WTC11 (cell line): ENCODE data around the gene TMEM178A. TPM values are rescaled to one million over a fixed set of nuclear protein-coding genes. Genes with fewer than 3 reads are reported as not detected.

Source experiments
- ATAC-seq: fragments of 200-7000 bp; cut with Tn5 transposase; 2 replicates; pipeline ENCODE4 v1.10.0; 2021; ENCODE audit warnings: mild to moderate bottlenecking, moderate library complexity
- CTCF ChIA-PET: fragments of 300-600 bp; sonication (Branson Sonifier 250); formaldehyde crosslinking; loops from one replicate; lab custom pipeline; 2021; ENCODE audit warnings: antibody characterized with exemption; lab: Charles Lee
- POLR2A ChIA-PET: fragments of 350-600 bp; sonication (Branson Sonifier 250); formaldehyde crosslinking; loops from one replicate; lab custom pipeline; 2021; ENCODE audit warnings: antibody characterized with exemption; lab: Charles Lee
- DNase-seq: peaks from one replicate; pipeline ENCODE4 v3.0.0; 2021; ENCODE audit warnings: low spot score
- H3K27ac Mint-ChIP-seq: 2 replicates; pipeline ENCODE4 v1.8.0; 2021; ENCODE audit warnings: mixed read lengths
- H3K27me3 Mint-ChIP-seq: 2 replicates; pipeline ENCODE4 v1.8.0; 2021; ENCODE audit warnings: low read depth, mild to moderate bottlenecking, moderate library complexity, mixed read lengths
- H3K36me3 Mint-ChIP-seq: 2 replicates; pipeline ENCODE4 v1.8.0; 2021; ENCODE audit warnings: mixed read lengths
- H3K4me1 Mint-ChIP-seq: 2 replicates; pipeline ENCODE4 v1.8.0; 2022; ENCODE audit warnings: mixed read lengths
- H3K4me3 Mint-ChIP-seq: 2 replicates; pipeline ENCODE4 v1.8.0; 2021; ENCODE audit warnings: mild to moderate bottlenecking, moderate library complexity, mixed read lengths
- H3K9me3 Mint-ChIP-seq: 2 replicates; pipeline ENCODE4 v1.8.0; 2021; ENCODE audit warnings: mixed read lengths
- ATF3 ChIP-seq: sonication (generic); formaldehyde crosslinking; conservative IDR thresholded peaks from 2 replicates; pipeline ENCODE4 v1.8.1; 2022; ENCODE audit warnings: mild to moderate bottlenecking, missing genetic modification reagents
- FOXK1 ChIP-seq: sonication (generic); formaldehyde crosslinking; IDR thresholded peaks from 2 replicates; pipeline ENCODE4 v1.8.0; 2022; ENCODE audit warnings: mild to moderate bottlenecking, moderate library complexity, missing genetic modification reagents
- FOXP1 ChIP-seq: sonication (generic); formaldehyde crosslinking; IDR thresholded peaks from 2 replicates; pipeline ENCODE4 v1.8.0; 2022; ENCODE audit warnings: missing genetic modification reagents, mild to moderate bottlenecking, moderate library complexity, borderline replicate concordance
- HMGA2 ChIP-seq: fragments of 250-450 bp; sonication (Bioruptor Pico); IDR thresholded peaks from 2 replicates; pipeline ENCODE4 v1.4.0; 2021; ENCODE audit warnings: mild to moderate bottlenecking, moderate library complexity
- MXD4 ChIP-seq: fragments of 250-450 bp; sonication (Bioruptor Pico); IDR thresholded peaks from 2 replicates; pipeline ENCODE4 v1.8.0; 2021; ENCODE audit warnings: mild to moderate bottlenecking, moderate library complexity, borderline replicate concordance
- NFYB ChIP-seq: sonication (generic); formaldehyde crosslinking; conservative IDR thresholded peaks from 2 replicates; pipeline ENCODE4 v1.8.0; 2022; ENCODE audit warnings: low read depth, missing genetic modification reagents
- NR1H2 ChIP-seq: sonication (generic); formaldehyde crosslinking; IDR thresholded peaks from 2 replicates; pipeline ENCODE4 v1.9.0; 2021; ENCODE audit warnings: mild to moderate bottlenecking, moderate library complexity, missing genetic modification reagents
- RORB ChIP-seq: fragments of 250-450 bp; sonication (Bioruptor Pico); IDR thresholded peaks from 2 replicates; pipeline ENCODE4 v1.9.0; 2021; ENCODE audit warnings: mild to moderate bottlenecking
- USF1 ChIP-seq: sonication (generic); formaldehyde crosslinking; IDR thresholded peaks from 2 replicates; pipeline ENCODE4 v1.8.0; 2022; ENCODE audit warnings: mild to moderate bottlenecking, missing genetic modification reagents
- ZBTB43 ChIP-seq: sonication (generic); formaldehyde crosslinking; IDR thresholded peaks from 2 replicates; pipeline ENCODE4 v1.8.1; 2023; ENCODE audit warnings: mild to moderate bottlenecking, missing genetic modification reagents
- ZNF232 ChIP-seq: sonication (generic); formaldehyde crosslinking; IDR thresholded peaks from 2 replicates; pipeline ENCODE4 v1.8.0; 2022; ENCODE audit warnings: mild to moderate bottlenecking, missing genetic modification reagents
- ZNF281 ChIP-seq: sonication (generic); formaldehyde crosslinking; IDR thresholded peaks from 2 replicates; pipeline ENCODE4 v1.8.0; 2023; ENCODE audit warnings: mild to moderate bottlenecking, missing genetic modification reagents
- total RNA-seq: library from RNA; stranded (reverse); gene quantifications from 3 replicates; pipeline ENCODE4 v1.2.3, GENCODE V29; 2021
- TF ChIP-seq, protein P1 (sequence below): sonication (generic); formaldehyde crosslinking; conservative IDR thresholded peaks from 2 replicates; pipeline ENCODE4 v1.8.1; 2023; ENCODE audit warnings: mild to moderate bottlenecking, low read depth, missing genetic modification reagents, moderate library complexity
- TF ChIP-seq, protein P2 (sequence below): sonication (generic); formaldehyde crosslinking; IDR thresholded peaks from 2 replicates; pipeline ENCODE4 v1.8.1; 2023; ENCODE audit warnings: mild to moderate bottlenecking, missing genetic modification reagents, moderate library complexity
- TF ChIP-seq, protein P3 (sequence below): sonication (generic); formaldehyde crosslinking; IDR thresholded peaks from 2 replicates; pipeline ENCODE4 v1.8.1; 2023; ENCODE audit warnings: mild to moderate bottlenecking, missing genetic modification reagents, moderate library complexity

The TMEM178A gene
- total RNA-seq, 1 experiment from 2014 or later: 14.5 TPM

DNA sequence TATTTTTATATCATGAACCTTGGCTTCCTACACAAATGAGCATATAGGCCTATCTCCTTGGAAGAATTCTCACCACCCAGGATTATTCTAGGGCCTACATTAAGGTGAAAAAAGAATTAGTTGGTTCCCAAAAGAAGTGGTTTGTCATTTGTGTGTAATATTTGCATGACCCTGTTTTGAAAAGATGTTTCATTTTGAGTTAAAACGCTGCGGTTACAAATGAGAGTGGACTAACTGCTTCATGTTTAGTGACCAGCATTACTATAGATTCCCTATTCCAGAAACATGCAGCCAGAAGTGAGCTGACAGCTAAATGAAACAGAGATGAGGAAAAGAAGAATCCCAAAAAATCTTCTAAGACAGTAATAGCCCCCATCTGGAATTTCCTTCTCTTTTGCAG lies 44.1 kb upstream of the TMEM178A start (continued):
- TF ChIP-seq HMGA2: no peak
- no peak for TF ChIP-seq NR1H2 (CRISPR knock-in tag)

DNA sequence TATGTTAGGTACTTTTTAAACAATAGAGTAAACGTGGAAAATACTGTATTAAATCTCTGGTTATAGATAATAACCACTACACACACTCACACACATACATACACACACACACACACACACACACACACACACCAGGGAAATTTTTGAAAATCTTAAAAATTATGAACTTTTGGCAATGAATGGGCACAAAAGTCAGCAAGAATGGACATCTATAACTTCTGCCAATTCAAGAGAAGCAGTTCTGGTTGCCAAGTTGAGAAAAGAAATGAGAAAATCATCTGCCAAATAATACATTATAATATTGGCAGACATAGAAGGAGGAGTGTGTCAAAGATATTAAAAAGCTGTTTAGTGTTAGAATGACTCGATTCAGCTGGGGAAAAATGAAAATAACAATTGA lies 42.9 kb upstream of the TMEM178A start:
- H3K9me3 Mint-ChIP-seq: peaks cover 6% of the 10 kb centered on the region; the same call in 1 of the 2 replicates
- DNase-seq (no peak), ATAC-seq (no peak)
- H3K27me3 Mint-ChIP-seq: no peaks in the 10 kb centered on the region
- no peak overlapping the region for H3K27ac Mint-ChIP-seq
- no peak overlapping the region for H3K4me3 Mint-ChIP-seq
- peaks cover 13% of the 10 kb centered on the region for H3K4me1 Mint-ChIP-seq
- 0 out of 2 replicates have a peak, but pooled peaks cover 5% of the 10 kb centered on the region for H3K36me3 Mint-ChIP-seq
- ChIA-PET CTCF (no interaction called here), POLR2A (no interaction called here)
- TF ChIP-seq FOXK1 (CRISPR knock-in tag) (no peak), RORB (CRISPR knock-in tag) (no peak), MXD4 (CRISPR knock-in tag) (no peak), FOXP1 (CRISPR knock-in tag) (no peak), NFYB (CRISPR knock-in tag) (no peak), ZBTB43 (CRISPR knock-in tag) (no peak), ATF3 (CRISPR knock-in tag) (no peak), ZNF232 (CRISPR knock-in tag) (no peak), ZNF281 (no peak), USF1 (CRISPR knock-in tag) (no peak)
- TF ChIP-seq, protein P1, sequence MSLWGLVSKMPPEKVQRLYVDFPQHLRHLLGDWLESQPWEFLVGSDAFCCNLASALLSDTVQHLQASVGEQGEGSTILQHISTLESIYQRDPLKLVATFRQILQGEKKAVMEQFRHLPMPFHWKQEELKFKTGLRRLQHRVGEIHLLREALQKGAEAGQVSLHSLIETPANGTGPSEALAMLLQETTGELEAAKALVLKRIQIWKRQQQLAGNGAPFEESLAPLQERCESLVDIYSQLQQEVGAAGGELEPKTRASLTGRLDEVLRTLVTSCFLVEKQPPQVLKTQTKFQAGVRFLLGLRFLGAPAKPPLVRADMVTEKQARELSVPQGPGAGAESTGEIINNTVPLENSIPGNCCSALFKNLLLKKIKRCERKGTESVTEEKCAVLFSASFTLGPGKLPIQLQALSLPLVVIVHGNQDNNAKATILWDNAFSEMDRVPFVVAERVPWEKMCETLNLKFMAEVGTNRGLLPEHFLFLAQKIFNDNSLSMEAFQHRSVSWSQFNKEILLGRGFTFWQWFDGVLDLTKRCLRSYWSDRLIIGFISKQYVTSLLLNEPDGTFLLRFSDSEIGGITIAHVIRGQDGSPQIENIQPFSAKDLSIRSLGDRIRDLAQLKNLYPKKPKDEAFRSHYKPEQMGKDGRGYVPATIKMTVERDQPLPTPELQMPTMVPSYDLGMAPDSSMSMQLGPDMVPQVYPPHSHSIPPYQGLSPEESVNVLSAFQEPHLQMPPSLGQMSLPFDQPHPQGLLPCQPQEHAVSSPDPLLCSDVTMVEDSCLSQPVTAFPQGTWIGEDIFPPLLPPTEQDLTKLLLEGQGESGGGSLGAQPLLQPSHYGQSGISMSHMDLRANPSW: no peak
- TF ChIP-seq, protein P2, sequence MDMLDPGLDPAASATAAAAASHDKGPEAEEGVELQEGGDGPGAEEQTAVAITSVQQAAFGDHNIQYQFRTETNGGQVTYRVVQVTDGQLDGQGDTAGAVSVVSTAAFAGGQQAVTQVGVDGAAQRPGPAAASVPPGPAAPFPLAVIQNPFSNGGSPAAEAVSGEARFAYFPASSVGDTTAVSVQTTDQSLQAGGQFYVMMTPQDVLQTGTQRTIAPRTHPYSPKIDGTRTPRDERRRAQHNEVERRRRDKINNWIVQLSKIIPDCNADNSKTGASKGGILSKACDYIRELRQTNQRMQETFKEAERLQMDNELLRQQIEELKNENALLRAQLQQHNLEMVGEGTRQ (CRISPR knock-in tag): no peak
- TF ChIP-seq, protein P3, sequence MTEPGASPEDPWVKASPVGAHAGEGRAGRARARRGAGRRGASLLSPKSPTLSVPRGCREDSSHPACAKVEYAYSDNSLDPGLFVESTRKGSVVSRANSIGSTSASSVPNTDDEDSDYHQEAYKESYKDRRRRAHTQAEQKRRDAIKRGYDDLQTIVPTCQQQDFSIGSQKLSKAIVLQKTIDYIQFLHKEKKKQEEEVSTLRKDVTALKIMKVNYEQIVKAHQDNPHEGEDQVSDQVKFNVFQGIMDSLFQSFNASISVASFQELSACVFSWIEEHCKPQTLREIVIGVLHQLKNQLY (CRISPR knock-in tag): no peak
